Neural cell (in vitro differentiated cells): ENCODE results near the gene LAG3. TPM values are rescaled to one million over a fixed set of nuclear protein-coding genes. Genes with fewer than 3 reads are reported as not detected.

Source experiments
- H2AFZ ChIP-seq: fragments of 200-600, 300-800 bp; sonication (generic), shearing (Covaris generic); 2 replicates; pipeline ENCODE4 v1.6.0; 2014; ENCODE audit warnings: low read depth, mild to moderate bottlenecking, antibody characterized with exemption, low read length, moderate library complexity
- H3F3A ChIP-seq: fragments of 200-600 bp; shearing (Covaris generic); 2 replicates; pipeline ENCODE4 v1.6.1; 2016; ENCODE audit warnings: mild to moderate bottlenecking, moderate library complexity, mixed read lengths, antibody characterized with exemption, low read length; ENCODE audit not compliant: insufficient read depth, poor library complexity, severe bottlenecking
- H3K27ac ChIP-seq: fragments of 200-600, 300-800 bp; sonication (generic), shearing (Covaris generic); 2 replicates; pipeline ENCODE4 v1.5.1; 2014; ENCODE audit warnings: mild to moderate bottlenecking, low read length, moderate library complexity
- H3K27me3 ChIP-seq: fragments of 300-800, 200-600 bp; sonication (generic), shearing (Covaris generic); 2 replicates; pipeline ENCODE4 v1.6.0; 2014; ENCODE audit warnings: mild to moderate bottlenecking, low read depth, low read length, moderate library complexity; ENCODE audit not compliant: insufficient read depth
- H3K36me3 ChIP-seq: fragments of 300-800, 200-600 bp; sonication (generic), shearing (Covaris generic); 2 replicates; pipeline ENCODE4 v1.5.1; 2014; ENCODE audit warnings: mild to moderate bottlenecking, antibody characterized with exemption, low read length, moderate library complexity; ENCODE audit not compliant: insufficient read depth
- H3K4me2 ChIP-seq: fragments of 300-800, 200-600 bp; sonication (generic), shearing (Covaris generic); 2 replicates; pipeline ENCODE4 v1.6.0; 2014; ENCODE audit warnings: mild to moderate bottlenecking, low read length
- H3K4me3 ChIP-seq: fragments of 300-800, 200-600 bp; sonication (generic), shearing (Covaris generic); 2 replicates; pipeline ENCODE4 v1.5.1; 2014; ENCODE audit warnings: mild to moderate bottlenecking, low read length, moderate library complexity
- H3K79me2 ChIP-seq: fragments of 200-600 bp; shearing (Covaris generic); replicated peaks from 2 replicates; pipeline ENCODE4 v1.6.0; 2014; ENCODE audit warnings: mild to moderate bottlenecking, low read length, moderate library complexity; ENCODE audit not compliant: insufficient read depth
- H3K9ac ChIP-seq: fragments of 300-800, 200-600 bp; sonication (generic), shearing (Covaris generic); 2 replicates; pipeline ENCODE4 v1.6.1; 2016; ENCODE audit warnings: mild to moderate bottlenecking, low read length, mixed read lengths
- H3K9me2 ChIP-seq: fragments of 200-600 bp; shearing (Covaris generic); 2 replicates; pipeline ENCODE4 v1.6.1; 2016; ENCODE audit warnings: mild to moderate bottlenecking, low read length, mixed read lengths; ENCODE audit not compliant: insufficient read depth
- H3K9me3 ChIP-seq: fragments of 200-600, 300-800 bp; sonication (generic), shearing (Covaris generic); 2 replicates; pipeline ENCODE4 v1.6.1; 2016; ENCODE audit warnings: mild to moderate bottlenecking, mixed run types, low read length, moderate library complexity, mixed read lengths
- H4K20me1 ChIP-seq: fragments of 200-600 bp; shearing (Covaris generic); 2 replicates; pipeline ENCODE4 v1.6.1; 2016; ENCODE audit warnings: mild to moderate bottlenecking, mixed run types; ENCODE audit not compliant: insufficient read depth
- EP300 ChIP-seq: fragments of 450-650 bp; conservative IDR thresholded peaks from 2 replicates; pipeline ENCODE4 v1.6.1; 2014; ENCODE audit warnings: antibody characterized with exemption, mild to moderate bottlenecking, moderate library complexity; ENCODE audit not compliant: poor library complexity, severe bottlenecking
- EZH2 ChIP-seq: fragments of 200-600, 300-800 bp; shearing (Covaris generic), sonication (generic); IDR thresholded peaks from 2 replicates; pipeline ENCODE4 v1.6.1; 2014; ENCODE audit warnings: antibody characterized with exemption, low read length, borderline replicate concordance, mild to moderate bottlenecking; ENCODE audit not compliant: insufficient read depth, poor library complexity, severe bottlenecking
- MXI1 ChIP-seq: fragments of 450-650 bp; conservative IDR thresholded peaks from 2 replicates; pipeline ENCODE4 v1.6.1; 2014; ENCODE audit warnings: antibody characterized with exemption, mild to moderate bottlenecking; ENCODE audit not compliant: poor library complexity, severe bottlenecking
- POLR2AphosphoS5 ChIP-seq: IDR thresholded peaks from 2 replicates; pipeline ENCODE4 v1.6.1; 2012
- RAD21 ChIP-seq: fragments of 450-650 bp; conservative IDR thresholded peaks from 2 replicates; pipeline ENCODE4 v1.6.1; 2014; ENCODE audit warnings: antibody characterized with exemption, mild to moderate bottlenecking, moderate library complexity
- SMC3 ChIP-seq: fragments of 450-650 bp; conservative IDR thresholded peaks from 2 replicates; pipeline ENCODE4 v1.6.1; 2014; ENCODE audit warnings: antibody characterized with exemption, mild to moderate bottlenecking, moderate library complexity; ENCODE audit not compliant: poor library complexity
- TAF1 ChIP-seq: IDR thresholded peaks from 2 replicates; pipeline ENCODE4 v1.6.1; 2012; ENCODE audit warnings: low read depth
- polyA plus RNA-seq: library from polyadenylated mRNA; depleted of rRNA; stranded (reverse); fragments of >200 nt; gene quantifications from 2 replicates; pipeline ENCODE4 v1.2.3, GENCODE V29; 2014
- TF ChIP-seq, protein P1 (sequence below): IDR thresholded peaks from 2 replicates; pipeline ENCODE4 v1.6.1; 2012; ENCODE audit warnings: borderline replicate concordance
- TF ChIP-seq, protein P2 (sequence below): fragments of 450-650 bp; IDR thresholded peaks from 2 replicates; pipeline ENCODE4 v1.5.1; 2014; ENCODE audit warnings: antibody characterized with exemption, mild to moderate bottlenecking, moderate library complexity; ENCODE audit not compliant: poor library complexity, severe bottlenecking

LAG3 gene
- polyA plus RNA-seq, 1 donor from 2014 or later = 1.4 TPM

DNA sequence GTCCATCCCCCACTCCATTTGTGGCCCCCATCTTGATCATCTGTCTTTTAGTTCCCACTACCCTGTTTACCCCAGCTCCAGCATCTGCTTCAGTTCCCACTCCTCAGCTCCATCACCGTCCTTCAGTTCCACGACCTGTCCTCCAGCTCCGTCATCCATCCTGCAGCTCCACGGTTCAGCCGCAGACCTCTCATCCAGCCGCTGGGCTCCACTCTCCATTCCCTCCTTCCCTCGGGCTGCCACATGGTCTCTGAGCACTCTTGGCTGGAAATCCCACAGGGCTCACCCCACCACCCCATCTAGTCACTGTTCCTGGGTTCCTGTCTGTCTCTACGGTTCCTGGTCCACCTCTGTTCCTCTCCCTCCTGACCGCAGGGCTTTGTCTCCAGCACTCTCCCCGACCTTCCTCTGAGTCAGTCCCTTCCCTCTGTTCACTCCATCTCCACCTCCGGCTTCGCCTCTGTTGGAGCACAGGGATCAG is 52.6 kb downstream of the LAG3 start:
- Histone ChIP-seq H3K9me3 (no peaks in the 10 kb centered on the region), H3K36me3 (no peaks in the 10 kb centered on the region), H3K27me3 (no peaks in the 10 kb centered on the region), H3K9ac (peak overlapping the region; percentile 52), H4K20me1 (no peaks in the 10 kb centered on the region), H3F3A (peaks cover 10% of the 10 kb centered on the region), H3K4me3 (peak overlapping the region; percentile 70), H3K79me2 (peaks cover 32% of the 10 kb centered on the region), H2AFZ (no peak overlapping the region), H3K4me2 (peak overlapping the region; percentile 25), H3K9me2 (no peaks in the 10 kb centered on the region), H3K27ac (peak overlapping the region; percentile 44)
- TF ChIP-seq, protein P1, sequence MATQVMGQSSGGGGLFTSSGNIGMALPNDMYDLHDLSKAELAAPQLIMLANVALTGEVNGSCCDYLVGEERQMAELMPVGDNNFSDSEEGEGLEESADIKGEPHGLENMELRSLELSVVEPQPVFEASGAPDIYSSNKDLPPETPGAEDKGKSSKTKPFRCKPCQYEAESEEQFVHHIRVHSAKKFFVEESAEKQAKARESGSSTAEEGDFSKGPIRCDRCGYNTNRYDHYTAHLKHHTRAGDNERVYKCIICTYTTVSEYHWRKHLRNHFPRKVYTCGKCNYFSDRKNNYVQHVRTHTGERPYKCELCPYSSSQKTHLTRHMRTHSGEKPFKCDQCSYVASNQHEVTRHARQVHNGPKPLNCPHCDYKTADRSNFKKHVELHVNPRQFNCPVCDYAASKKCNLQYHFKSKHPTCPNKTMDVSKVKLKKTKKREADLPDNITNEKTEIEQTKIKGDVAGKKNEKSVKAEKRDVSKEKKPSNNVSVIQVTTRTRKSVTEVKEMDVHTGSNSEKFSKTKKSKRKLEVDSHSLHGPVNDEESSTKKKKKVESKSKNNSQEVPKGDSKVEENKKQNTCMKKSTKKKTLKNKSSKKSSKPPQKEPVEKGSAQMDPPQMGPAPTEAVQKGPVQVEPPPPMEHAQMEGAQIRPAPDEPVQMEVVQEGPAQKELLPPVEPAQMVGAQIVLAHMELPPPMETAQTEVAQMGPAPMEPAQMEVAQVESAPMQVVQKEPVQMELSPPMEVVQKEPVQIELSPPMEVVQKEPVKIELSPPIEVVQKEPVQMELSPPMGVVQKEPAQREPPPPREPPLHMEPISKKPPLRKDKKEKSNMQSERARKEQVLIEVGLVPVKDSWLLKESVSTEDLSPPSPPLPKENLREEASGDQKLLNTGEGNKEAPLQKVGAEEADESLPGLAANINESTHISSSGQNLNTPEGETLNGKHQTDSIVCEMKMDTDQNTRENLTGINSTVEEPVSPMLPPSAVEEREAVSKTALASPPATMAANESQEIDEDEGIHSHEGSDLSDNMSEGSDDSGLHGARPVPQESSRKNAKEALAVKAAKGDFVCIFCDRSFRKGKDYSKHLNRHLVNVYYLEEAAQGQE = no peak
- TF ChIP-seq TAF1 = no peak
- TF ChIP-seq POLR2AphosphoS5 = no peak
- no peak for TF ChIP-seq EZH2
- TF ChIP-seq, protein P2, sequence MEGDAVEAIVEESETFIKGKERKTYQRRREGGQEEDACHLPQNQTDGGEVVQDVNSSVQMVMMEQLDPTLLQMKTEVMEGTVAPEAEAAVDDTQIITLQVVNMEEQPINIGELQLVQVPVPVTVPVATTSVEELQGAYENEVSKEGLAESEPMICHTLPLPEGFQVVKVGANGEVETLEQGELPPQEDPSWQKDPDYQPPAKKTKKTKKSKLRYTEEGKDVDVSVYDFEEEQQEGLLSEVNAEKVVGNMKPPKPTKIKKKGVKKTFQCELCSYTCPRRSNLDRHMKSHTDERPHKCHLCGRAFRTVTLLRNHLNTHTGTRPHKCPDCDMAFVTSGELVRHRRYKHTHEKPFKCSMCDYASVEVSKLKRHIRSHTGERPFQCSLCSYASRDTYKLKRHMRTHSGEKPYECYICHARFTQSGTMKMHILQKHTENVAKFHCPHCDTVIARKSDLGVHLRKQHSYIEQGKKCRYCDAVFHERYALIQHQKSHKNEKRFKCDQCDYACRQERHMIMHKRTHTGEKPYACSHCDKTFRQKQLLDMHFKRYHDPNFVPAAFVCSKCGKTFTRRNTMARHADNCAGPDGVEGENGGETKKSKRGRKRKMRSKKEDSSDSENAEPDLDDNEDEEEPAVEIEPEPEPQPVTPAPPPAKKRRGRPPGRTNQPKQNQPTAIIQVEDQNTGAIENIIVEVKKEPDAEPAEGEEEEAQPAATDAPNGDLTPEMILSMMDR = no peak
- TF ChIP-seq RAD21 = no peak
- TF ChIP-seq SMC3 = no peak
- no peak for TF ChIP-seq MXI1
- no peak for TF ChIP-seq EP300

DNA sequence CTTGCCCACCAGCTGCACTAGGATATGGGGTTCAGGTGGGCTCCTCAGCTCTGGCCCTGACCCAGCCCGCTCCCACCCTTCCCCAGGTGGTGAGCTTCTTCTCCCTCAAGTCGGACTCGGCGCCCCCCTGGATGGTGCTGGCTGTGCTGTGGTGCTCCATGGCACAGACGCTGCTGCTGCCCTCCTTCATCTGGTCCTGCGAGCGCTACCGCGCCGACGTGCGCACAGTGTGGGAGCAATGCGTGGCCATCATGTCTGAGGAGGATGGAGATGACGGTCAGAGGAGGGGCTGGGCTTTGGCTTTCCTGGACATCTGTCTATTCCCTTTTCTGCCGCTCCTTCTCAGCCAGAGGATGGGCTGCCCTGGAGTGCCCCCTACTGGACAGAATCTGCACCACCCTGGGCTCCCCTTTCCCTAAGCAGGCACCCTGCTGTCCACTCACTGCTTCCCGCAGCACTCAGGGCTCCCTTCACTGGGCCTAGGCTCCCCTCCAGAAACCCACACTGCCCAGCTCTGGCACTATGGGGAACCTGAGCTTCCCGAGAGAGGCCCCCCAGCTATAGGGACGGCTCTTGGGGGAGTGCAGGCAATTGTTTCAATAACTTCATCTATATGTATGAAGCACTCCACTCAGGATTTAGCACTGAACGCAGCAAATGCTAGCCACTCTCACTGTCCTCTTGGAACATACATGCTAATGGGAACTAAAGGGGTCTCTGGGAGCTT is 53.2 kb downstream of the LAG3 start:
- H3K27ac ChIP-seq = peak overlapping the region; percentile 44
- no peak overlapping the region for H2AFZ ChIP-seq
- H3K4me2 ChIP-seq = peak overlapping the region; percentile 25
- no peaks in the 10 kb centered on the region for H3K36me3 ChIP-seq
- no peaks in the 10 kb centered on the region for H3K9me2 ChIP-seq
- no peaks in the 10 kb centered on the region for H4K20me1 ChIP-seq
- no peaks in the 10 kb centered on the region for H3K9me3 ChIP-seq
- H3F3A ChIP-seq = peaks cover 10% of the 10 kb centered on the region
- TF ChIP-seq, protein P2 = peak; percentile 95
- TF ChIP-seq MXI1 = peak; percentile 32
- peak; percentile 89 for TF ChIP-seq SMC3
- TF ChIP-seq EZH2 = no peak
- TF ChIP-seq EP300 = no peak
- TF ChIP-seq RAD21 = peak; percentile 93
- no peak for TF ChIP-seq TAF1
- peaks cover 33% of the 10 kb centered on the region for H3K79me2 ChIP-seq
- peak overlapping the region; percentile 70 for H3K4me3 ChIP-seq
- H3K9ac ChIP-seq = peak overlapping the region; percentile 52
- no peaks in the 10 kb centered on the region for H3K27me3 ChIP-seq
